GM21576 (cell line): ENCODE data around the gene KCNN3.

Source experiments
- ATAC-seq: cut with Tn5 transposase; IDR thresholded peaks from one replicate; pipeline ENCODE4 v1.9.1; 2021; ENCODE audit warnings: mild to moderate bottlenecking, moderate library complexity; ENCODE audit not compliant: unreplicated experiment

The KCNN3 gene

GRCh38 chr1:154845174-154845573 is 24.9 kb downstream of the KCNN3 start:
- no peak for ATAC-seq

- no peak for ATAC-seq
These were observed 25.8 kb downstream of the KCNN3 start for GRCh38 chr1:154844297-154844681.

GRCh38 chr1:154843636-154844296 is 26.3 kb downstream of the KCNN3 start:
- no peak for ATAC-seq

- no peak for ATAC-seq
These were observed 27.4 kb downstream of the KCNN3 start for GRCh38 chr1:154842635-154843034.

- ATAC-seq: no peak
These were observed 28.7 kb downstream of the KCNN3 start for GRCh38 chr1:154841384-154841783.

GRCh38 chr1:154840269-154841176 is 29.6 kb downstream of the KCNN3 start:
- no peak for ATAC-seq

GRCh38 chr1:154839691-154840090 is 30.4 kb downstream of the KCNN3 start:
- ATAC-seq: no peak

- ATAC-seq: no peak
These were observed 31.1 kb downstream of the KCNN3 start for GRCh38 chr1:154838988-154839387.

GRCh38 chr1:154838461-154838860 is 31.6 kb downstream of the KCNN3 start:
- ATAC-seq: no peak

- peak; percentile 76 for ATAC-seq
These were observed 32.4 kb downstream of the KCNN3 start for GRCh38 chr1:154837672-154838171.

GRCh38 chr1:154837034-154837671 is 32.9 kb downstream of the KCNN3 start:
- no peak for ATAC-seq

GRCh38 chr1:154835531-154836324 is 34.4 kb downstream of the KCNN3 start:
- no peak for ATAC-seq

- ATAC-seq: no peak
These were observed 36.2 kb downstream of the KCNN3 start for GRCh38 chr1:154833841-154834240.

GRCh38 chr1:154833209-154833608 is 36.9 kb downstream of the KCNN3 start:
- no peak for ATAC-seq

GRCh38 chr1:154832384-154832783 is 37.7 kb downstream of the KCNN3 start:
- ATAC-seq: no peak

- ATAC-seq: no peak
These were observed 38.6 kb downstream of the KCNN3 start for GRCh38 chr1:154831462-154831861.

GRCh38 chr1:154829062-154829461 is 41.0 kb downstream of the KCNN3 start:
- no peak for ATAC-seq

- no peak for ATAC-seq
These were observed 45.7 kb downstream of the KCNN3 start for GRCh38 chr1:154824179-154825000.

- no peak for ATAC-seq
These were observed 47.4 kb downstream of the KCNN3 start for GRCh38 chr1:154822717-154823116.

GRCh38 chr1:154822233-154822632 is 47.8 kb downstream of the KCNN3 start:
- ATAC-seq: no peak
